GM20000 (cell line): Measurements from ENCODE around the gene VPS51.

Source experiments
- DNase-seq: peaks from one replicate; pipeline ENCODE4 v3.0.0; 2012; ENCODE audit warnings: low spot score
- CTCF ChIP-seq: IDR thresholded peaks from 2 replicates; pipeline ENCODE4 v1.5.1; 2012; ENCODE audit warnings: mild to moderate bottlenecking, control low read depth; ENCODE audit errors: extremely low read depth, missing control alignments

Gene VPS51

GRCh38 chr11:65057526-65057925 is 38.5 kb upstream of the VPS51 start:
- DNase-seq, result no peak
- TF ChIP-seq CTCF, result no peak

DNA sequence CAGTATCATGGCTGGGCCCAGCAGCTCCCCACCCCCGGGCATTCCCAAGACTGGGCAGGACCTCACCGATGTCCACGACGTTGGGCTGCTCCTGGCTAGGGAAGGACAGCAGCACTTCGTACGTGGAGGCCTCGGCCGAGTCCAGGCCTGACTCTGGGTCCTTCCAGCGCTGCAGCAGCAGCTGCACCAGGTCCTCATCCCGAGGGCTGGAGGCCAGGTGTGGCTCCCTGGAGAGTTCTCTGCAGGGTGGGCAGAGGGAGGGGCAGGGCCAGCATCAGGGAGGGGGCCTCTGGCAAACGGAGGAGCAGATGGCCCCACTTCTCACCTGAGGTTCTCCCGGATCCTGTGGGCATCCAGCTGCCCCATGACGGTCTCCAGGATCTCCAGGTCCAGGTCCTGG is 38.0 kb upstream of the VPS51 start:
- no peak for DNase-seq
- no peak for TF ChIP-seq CTCF

GRCh38 chr11:65058419-65059054 is 37.5 kb upstream of the VPS51 start, which contains the start of gene NAALADL1:
TSS of gene NAALADL1 (minus strand) at chr11:65058553. CDS start at chr11:65058521, 32 bp downstream.
- DNase-seq, result no peak
- no peak for TF ChIP-seq CTCF

GRCh38 chr11:65059523-65059922 is 36.5 kb upstream of the VPS51 start:
- DNase-seq, result no peak
- TF ChIP-seq CTCF, result no peak

GRCh38 chr11:65059959-65060824 is 35.8 kb upstream of the VPS51 start:
- no peak for DNase-seq

GRCh38 chr11:65060913-65061408 is 35.1 kb upstream of the VPS51 start:
- no peak for TF ChIP-seq CTCF
- no peak for DNase-seq

More at GRCh38 chr11:65059959-65060824, 35.8 kb upstream of the VPS51 start:
- TF ChIP-seq CTCF, result no peak

- TF ChIP-seq CTCF, result no peak
- no peak for DNase-seq
Measured at GRCh38 chr11:65063532-65063931, 32.5 kb upstream of the VPS51 start.
